H1 (cell line): Measurements from ENCODE around the gene CNOT2. TPM values are rescaled to one million over a fixed set of nuclear protein-coding genes. Genes with fewer than 3 reads are reported as not detected.

ENCODE experiments used
- CTCF ChIA-PET: fragments of 300-600 bp; sonication (Branson Sonifier 250); formaldehyde crosslinking; loops from one replicate; lab custom pipeline; 2021; ENCODE audit not compliant: partially characterized antibody; lab: Charles Lee
- POLR2A ChIA-PET: fragments of 300-600 bp; sonication (Branson Sonifier 250); formaldehyde crosslinking; loops from one replicate; lab custom pipeline; 2021; ENCODE audit warnings: inconsistent platforms; ENCODE audit not compliant: partially characterized antibody; lab: Charles Lee
- DNase-seq, 2 experiments: peaks; one replicate each; pipeline versions ENCODE4 v3.0.0 to v3.0.0-alpha.2; 2010 to 2022; ENCODE audit warnings: low spot score in 2 of 2, low read depth in 1 of 2, mixed read lengths in 1 of 2
- FAIRE-seq: peaks from 2 replicates; lab custom pipeline; 2011; peaks lifted over from hg19 to GRCh38; lab: Jason Lieb, UNC
- H2AFZ ChIP-seq: 2 replicates; pipeline ENCODE4 v1.8.1; 2012; ENCODE audit warnings: low read length, inconsistent platforms
- H2AK5ac ChIP-seq: 2 replicates; pipeline ENCODE4 v1.6.1; 2013; ENCODE audit warnings: low read depth, low read length
- H2BK120ac ChIP-seq: replicated peaks from 2 replicates; pipeline ENCODE3; 2013; ENCODE audit warnings: low read depth, low read length, inconsistent platforms
- H2BK12ac ChIP-seq: 2 replicates; pipeline ENCODE4 v1.6.1; 2013; ENCODE audit warnings: low read depth, low read length
- H2BK15ac ChIP-seq: 2 replicates; pipeline ENCODE4 v1.6.1; 2013; ENCODE audit warnings: low read length
- H2BK20ac ChIP-seq: 2 replicates; pipeline ENCODE4 v1.6.1; 2013; ENCODE audit warnings: low read length
- H2BK5ac ChIP-seq: 2 replicates; pipeline ENCODE4 v1.6.1; 2013; ENCODE audit warnings: low read depth, low read length
- H3K14ac ChIP-seq: 2 replicates; pipeline ENCODE4 v1.6.1; 2013; ENCODE audit warnings: inconsistent platforms; ENCODE audit not compliant: insufficient read length
- H3K18ac ChIP-seq: 2 replicates; pipeline ENCODE4 v1.6.1; 2013; ENCODE audit warnings: low read length; ENCODE audit errors: extremely low read depth
- H3K23ac ChIP-seq: 2 replicates; pipeline ENCODE4 v1.6.1; 2013; ENCODE audit warnings: inconsistent platforms; ENCODE audit not compliant: insufficient read length
- H3K23me2 ChIP-seq: 2 replicates; pipeline ENCODE4 v1.6.1; 2013; ENCODE audit warnings: low read depth, low read length
- H3K27ac ChIP-seq: 2 replicates; pipeline ENCODE4 v1.6.1; 2011; ENCODE audit warnings: low read depth, low read length, inconsistent platforms
- H3K27me3 ChIP-seq, 4 experiments: replicated peaks in 1 of 4; 1 replicate in 1 of 4; 2 replicates in 3 of 4; pipeline versions ENCODE4 v1.6.1 to v1.8.1; 2011 to 2013; ENCODE audit warnings: low read length in 3 of 4, mild to moderate bottlenecking in 3 of 4, inconsistent platforms in 2 of 4, mixed read lengths in 2 of 4, moderate library complexity in 1 of 4; ENCODE audit not compliant: control insufficient read depth in 3 of 4, insufficient read depth in 3 of 4; ENCODE audit errors: extremely low read depth in 1 of 4
- H3K36me3 ChIP-seq, 4 experiments: 2 replicates each; pipeline versions ENCODE4 v1.6.1 to v1.8.1; 2011 to 2013; ENCODE audit warnings: mild to moderate bottlenecking in 4 of 4, low read length in 3 of 4, moderate library complexity in 2 of 4, control low read depth in 1 of 4, inconsistent platforms in 1 of 4; ENCODE audit not compliant: insufficient read depth in 4 of 4, control insufficient read depth in 2 of 4
- H3K4ac ChIP-seq: replicated peaks from 2 replicates; pipeline ENCODE3; 2013; ENCODE audit warnings: low read length, low read depth, mixed read lengths, inconsistent platforms; ENCODE audit not compliant: insufficient read length
- H3K4me1 ChIP-seq, 4 experiments: replicated peaks in 1 of 4; 1 replicate in 1 of 4; 2 replicates in 3 of 4; pipeline versions ENCODE4 v1.6.1 to v1.8.1; 2011 to 2013; ENCODE audit warnings: low read length in 3 of 4, inconsistent platforms in 2 of 4, mixed read lengths in 1 of 4; ENCODE audit not compliant: insufficient read depth in 4 of 4, control insufficient read depth in 3 of 4
- H3K4me2 ChIP-seq, 2 experiments: 2 replicates each; pipeline versions ENCODE4 v1.6.1 to v1.8.1; 2011 to 2013; ENCODE audit warnings: low read depth in 2 of 2, low read length in 2 of 2, control low read depth in 1 of 2, inconsistent platforms in 1 of 2, mild to moderate bottlenecking in 1 of 2; ENCODE audit not compliant: insufficient read depth in 1 of 2
- H3K4me3 ChIP-seq, 4 experiments: fragments of 200-600, 300-600 bp in 1 of 4; sonication (generic), shearing (Covaris generic), sonication (Bioruptor Twin) in 1 of 4; 2 replicates each; pipeline versions ENCODE4 v1.5.1 to v1.8.1; 2011 to 2016; ENCODE audit warnings: low read length in 4 of 4, low read depth in 3 of 4, control low read depth in 2 of 4, inconsistent platforms in 2 of 4, mild to moderate bottlenecking in 2 of 4, mixed read lengths in 1 of 4, moderate library complexity in 1 of 4; ENCODE audit not compliant: insufficient read depth in 2 of 4; ENCODE audit errors: extremely low read depth in 1 of 4
- H3K56ac ChIP-seq: replicated peaks from 2 replicates; pipeline ENCODE3; 2013; ENCODE audit warnings: low read depth, mild to moderate bottlenecking, mixed read lengths, low read length, inconsistent platforms; ENCODE audit not compliant: insufficient read length
- H3K79me1 ChIP-seq: 2 replicates; pipeline ENCODE4 v1.6.1; 2013; ENCODE audit warnings: low read depth, low read length, control low read depth
- H3K79me2 ChIP-seq, 2 experiments: 2 replicates each; pipeline versions ENCODE4 v1.6.1 to v1.8.1; 2012 to 2013; ENCODE audit warnings: low read length in 2 of 2, mild to moderate bottlenecking in 2 of 2, inconsistent platforms in 1 of 2; ENCODE audit not compliant: insufficient read depth in 2 of 2, control insufficient read depth in 1 of 2
- H3K9ac ChIP-seq, 4 experiments: replicated peaks in 1 of 4; 1 replicate in 1 of 4; 2 replicates in 3 of 4; pipeline versions ENCODE4 v1.6.1 to v1.8.1; 2011 to 2013; ENCODE audit warnings: low read depth in 3 of 4, low read length in 3 of 4, control low read depth in 2 of 4, mild to moderate bottlenecking in 2 of 4, moderate library complexity in 2 of 4, inconsistent platforms in 1 of 4; ENCODE audit errors: extremely low read depth in 1 of 4
- H3K9me3 ChIP-seq, 2 experiments: 2 replicates each; pipeline versions ENCODE4 v1.6.1 to v1.8.1; 2012 to 2013; ENCODE audit warnings: mild to moderate bottlenecking in 2 of 2, moderate library complexity in 2 of 2, control low read depth in 1 of 2, inconsistent platforms in 1 of 2, low read depth in 1 of 2, low read length in 1 of 2, mixed read lengths in 1 of 2; ENCODE audit not compliant: insufficient read depth in 2 of 2
- H4K20me1 ChIP-seq, 2 experiments: replicated peaks in 1 of 2; 2 replicates each; pipeline versions ENCODE3 to v1.8.1; 2011 to 2013; ENCODE audit warnings: inconsistent platforms in 2 of 2, low read length in 2 of 2, mild to moderate bottlenecking in 1 of 2; ENCODE audit not compliant: insufficient read depth in 2 of 2, control insufficient read depth in 1 of 2
- H4K5ac ChIP-seq: 2 replicates; pipeline ENCODE4 v1.6.1; 2013; ENCODE audit warnings: low read length, low read depth, mixed read lengths, inconsistent platforms; ENCODE audit not compliant: insufficient read length
- H4K8ac ChIP-seq: 2 replicates; pipeline ENCODE4 v1.8.0; 2013; ENCODE audit warnings: mild to moderate bottlenecking, moderate library complexity, low read length, inconsistent platforms; ENCODE audit not compliant: insufficient read depth; ENCODE audit errors: extremely low read depth
- H4K91ac ChIP-seq: replicated peaks from 2 replicates; pipeline ENCODE3; 2013; ENCODE audit warnings: low read length, mixed read lengths, inconsistent platforms; ENCODE audit not compliant: insufficient read length
- CEBPB ChIP-seq: IDR thresholded peaks from 2 replicates; pipeline ENCODE4 v1.6.1; 2012; ENCODE audit warnings: low read depth, low read length
- HDAC6 ChIP-seq: IDR thresholded peaks from one replicate; pipeline ENCODE4 v1.7.1; 2012; ENCODE audit warnings: low read depth, mild to moderate bottlenecking, inconsistent platforms, low read length, moderate library complexity
- SP4 ChIP-seq: IDR thresholded peaks from 2 replicates; pipeline ENCODE4 v1.6.1; 2012; ENCODE audit warnings: low read length, inconsistent platforms
- YY1 ChIP-seq: IDR thresholded peaks from 2 replicates; pipeline ENCODE4 v1.6.1; 2011; ENCODE audit warnings: low read depth, mild to moderate bottlenecking, low read length
- WGBS, 2 experiments: shearing (Covaris generic) in 1 of 2; methylation state at CpG; one replicate each; pipeline versions ENCODE4 v1.1.6 to v1.1.7; 2013 to 2015; ENCODE audit warnings: low lambda C conversion rate in 2 of 2, mixed read lengths in 2 of 2, inconsistent platforms in 1 of 2, low coverage in 1 of 2, missing lambda C conversion rate in 1 of 2; ENCODE audit not compliant: insufficient replicate concordance in 2 of 2, insufficient coverage in 1 of 2, insufficient read length in 1 of 2; ENCODE audit errors: extremely low coverage in 1 of 2, missing lambda C conversion rate in 1 of 2; 5-methylcytosine and 5-hydroxymethylcytosine counted together
- polyA plus RNA-seq, 7 experiments: library from polyadenylated mRNA; depleted of rRNA in 3 of 7; stranded (reverse) in 5 of 7; unstranded in 2 of 7; fragments of >200 nt in 5 of 7; fragments of 200-250 nt in 2 of 7; gene quantifications; 1 replicate in 5 of 7; 2 replicates in 1 of 7; 4 replicates in 1 of 7; pipeline versions ENCODE4 v1.2.1 to v1.2.3, GENCODE V29; 2011 to 2013; ENCODE audit warnings: missing spikeins in 2 of 7, mixed read lengths in 2 of 7
- total RNA-seq: library from RNA; stranded (reverse); fragmentation: NEBNext Ultra II Directional; extraction: Animal tissue kit (Norgen Biotek cat#: 25700); gene quantifications from 2 replicates; pipeline ENCODE4 v1.2.1, GENCODE V29; 2021

Gene CNOT2
- total and polyA plus RNA-seq, 2 of the 8 experiments (the other 6 are each of a cell fraction or from before 2014, with no cell fraction given) = 61.2 to 64.8 TPM

GRCh38 chr12:70264067-70264867 lies 21.0 kb downstream of the CNOT2 start:
- no peak overlapping the region for H3K14ac ChIP-seq
- no peak overlapping the region for H3K4me3 ChIP-seq
- H3K56ac ChIP-seq = no peak overlapping the region
- H3K18ac ChIP-seq = no peak overlapping the region
- H2AK5ac ChIP-seq = no peak overlapping the region
- H2BK20ac ChIP-seq = no peak overlapping the region
- no peak overlapping the region for H2BK12ac ChIP-seq
- no peak overlapping the region for H2BK120ac ChIP-seq
- no peak overlapping the region for H4K8ac ChIP-seq
- no peaks in the 10 kb centered on the region for H3K27me3 ChIP-seq
- no peaks in the 10 kb centered on the region for H3K36me3 ChIP-seq
- no peak overlapping the region for H4K91ac ChIP-seq
- H3K4ac ChIP-seq = no peak overlapping the region
- no peak overlapping the region for H3K23ac ChIP-seq
- H2BK5ac ChIP-seq = no peak overlapping the region
- no peak overlapping the region for H3K9ac ChIP-seq
- peaks cover 5 to 97% of the 10 kb centered on the region in 2 experiments; a peak in 3 of 4 replicates for H3K79me2 ChIP-seq
- no peak for DNase-seq
- H3K79me1 ChIP-seq = peaks cover 3% of the 10 kb centered on the region
- 78% methylated on average over 6 of the region's 6 CpGs; no CpG with 5 or more reads in 1 of the 2 experiments for WGBS, 2 experiments
- ChIA-PET CTCF (no interaction called here), POLR2A (no interaction called here)
- H3K23me2 ChIP-seq = no peaks in the 10 kb centered on the region
- no peak for TF ChIP-seq CEBPB
- TF ChIP-seq SP4 = no peak
- TF ChIP-seq HDAC6 = no peak
- TF ChIP-seq YY1 = no peak
- no peak for FAIRE-seq
- H3K4me1 ChIP-seq = peaks cover 0 to 9% (median 4%) of the 10 kb centered on the region in 4 experiments; a peak in 3 of 7 replicates
- no peak overlapping the region for H2AFZ ChIP-seq
- H3K9me3 ChIP-seq = no peaks in the 10 kb centered on the region
- H3K27ac ChIP-seq = no peak overlapping the region; the same call in 1 of the 2 replicates
- no peak overlapping the region for H3K4me2 ChIP-seq
- H4K20me1 ChIP-seq = peaks cover 0 to 5% of the 10 kb centered on the region in 2 experiments
- no peak overlapping the region for H2BK15ac ChIP-seq
- no peak overlapping the region for H4K5ac ChIP-seq
